GM18517 (cell line): ENCODE data around the gene TUBA1C.
"Not testable (repeated sequence)": the region's sequence is repeated elsewhere in the genome, so short reads cannot be mapped to it uniquely, and the experiment has no call there.

Experiments
- ATAC-seq: cut with Tn5 transposase; IDR thresholded peaks from one replicate; pipeline ENCODE4 v1.9.1; 2021; ENCODE audit warnings: mild to moderate bottlenecking, moderate library complexity; ENCODE audit not compliant: unreplicated experiment

The TUBA1C gene

GRCh38 chr12:49255456-49255855 is 9.4 kb upstream of the TUBA1C start:
- ATAC-seq, result not testable (repeated sequence)

- ATAC-seq, result no peak
Observed at GRCh38 chr12:49255857-49256637, 8.8 kb upstream of the TUBA1C start.

GRCh38 chr12:49257508-49258184 is 7.2 kb upstream of the TUBA1C start:
- ATAC-seq, result not testable (repeated sequence)

- no peak for ATAC-seq
Observed at GRCh38 chr12:49259452-49259851, 5.4 kb upstream of the TUBA1C start.

- ATAC-seq, result no peak
Observed at GRCh38 chr12:49260166-49260565, 4.7 kb upstream of the TUBA1C start.

- no peak for ATAC-seq
Observed at GRCh38 chr12:49260571-49261363, 4.1 kb upstream of the TUBA1C start.

- ATAC-seq, result no peak
Observed at GRCh38 chr12:49261721-49262120, 3.2 kb upstream of the TUBA1C start.

- no peak for ATAC-seq
Observed at GRCh38 chr12:49263400-49263763, 1.5 kb upstream of the TUBA1C start.

GRCh38 chr12:49264466-49264872 is 413 bp upstream of the TUBA1C start:
- peak; percentile 22 for ATAC-seq

- ATAC-seq, result not testable (repeated sequence)
Observed at GRCh38 chr12:49269191-49269590, 4.3 kb downstream of the TUBA1C start.

- no peak for ATAC-seq
Observed at GRCh38 chr12:49272790-49273725, 8.2 kb downstream of the TUBA1C start.

GRCh38 chr12:49273726-49274395 is 9.0 kb downstream of the TUBA1C start:
- ATAC-seq, result no peak

GRCh38 chr12:49274396-49275069 is 9.7 kb downstream of the TUBA1C start:
- no peak for ATAC-seq

- ATAC-seq, result no peak
Observed at GRCh38 chr12:49276304-49277290, 11.7 kb downstream of the TUBA1C start.

- ATAC-seq, result no peak
Observed at GRCh38 chr12:49277466-49277865, 12.6 kb downstream of the TUBA1C start.

- no peak for ATAC-seq
Observed at GRCh38 chr12:49279706-49280159, 14.9 kb downstream of the TUBA1C start.

GRCh38 chr12:49280545-49280944 is 15.7 kb downstream of the TUBA1C start:
- not testable (repeated sequence) for ATAC-seq

- ATAC-seq, result no peak
Observed at GRCh38 chr12:49282302-49282701, 17.4 kb downstream of the TUBA1C start.
